Gastroesophageal sphincter (tissue), 3 donors: ENCODE results near the gene PNKD.

Experiments used
- POLR2A ChIP-seq, 2 donors: fragments of 450-650 bp; IDR thresholded peaks; one replicate each; pipeline ENCODE4 v1.6.1; 2017; ENCODE audit warnings: antibody characterized with exemption in 2 of 2, mild to moderate bottlenecking in 2 of 2, moderate library complexity in 1 of 2
- POLR2AphosphoS5 ChIP-seq: sonication (generic); formaldehyde crosslinking; IDR thresholded peaks from one replicate; pipeline ENCODE4 v1.6.1; 2017; ENCODE audit warnings: antibody characterized with exemption
- TF ChIP-seq, protein P1 (sequence below), 4 experiments: fragments of 200-600 bp in 2 of 4; fragments of 450-650 bp in 2 of 4; sonication (generic) in 1 of 4; IDR thresholded peaks; one replicate each; pipeline ENCODE4 v1.5.1; 2017 to 2019; ENCODE audit warnings: antibody characterized with exemption in 4 of 4, mild to moderate bottlenecking in 2 of 4, moderate library complexity in 2 of 4

DNA sequence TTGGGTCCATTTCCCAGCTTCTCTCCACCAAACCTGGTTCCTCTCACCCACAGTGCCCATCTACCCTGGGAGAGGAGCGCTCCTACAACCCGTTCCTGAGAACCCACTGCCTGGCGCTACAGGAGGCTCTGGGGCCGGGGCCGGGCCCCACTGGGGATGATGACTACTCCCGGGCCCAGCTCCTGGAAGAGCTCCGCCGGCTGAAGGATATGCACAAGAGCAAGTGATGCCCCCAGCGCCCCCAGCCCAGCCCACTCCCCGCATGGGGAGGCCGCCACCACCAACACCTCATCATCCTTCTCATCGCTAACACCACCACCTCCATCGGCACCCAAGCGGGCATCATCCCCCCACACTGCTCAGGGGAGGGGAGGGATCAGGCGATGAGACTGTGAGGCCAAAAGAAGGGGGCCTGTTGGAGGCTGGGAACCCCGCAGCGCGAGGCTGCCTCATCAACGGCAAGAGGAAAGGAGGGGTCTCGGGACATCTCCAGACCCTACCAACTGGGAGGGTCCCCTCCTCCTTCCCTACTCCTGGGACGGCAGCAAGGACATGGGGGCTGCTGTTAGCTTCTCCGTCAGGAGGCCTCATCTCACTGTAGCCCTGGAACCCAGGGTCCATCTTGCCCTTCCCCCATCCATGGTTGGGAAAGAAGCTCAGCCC lies 74.6 kb downstream of the PNKD start:
- TF ChIP-seq, protein P1, sequence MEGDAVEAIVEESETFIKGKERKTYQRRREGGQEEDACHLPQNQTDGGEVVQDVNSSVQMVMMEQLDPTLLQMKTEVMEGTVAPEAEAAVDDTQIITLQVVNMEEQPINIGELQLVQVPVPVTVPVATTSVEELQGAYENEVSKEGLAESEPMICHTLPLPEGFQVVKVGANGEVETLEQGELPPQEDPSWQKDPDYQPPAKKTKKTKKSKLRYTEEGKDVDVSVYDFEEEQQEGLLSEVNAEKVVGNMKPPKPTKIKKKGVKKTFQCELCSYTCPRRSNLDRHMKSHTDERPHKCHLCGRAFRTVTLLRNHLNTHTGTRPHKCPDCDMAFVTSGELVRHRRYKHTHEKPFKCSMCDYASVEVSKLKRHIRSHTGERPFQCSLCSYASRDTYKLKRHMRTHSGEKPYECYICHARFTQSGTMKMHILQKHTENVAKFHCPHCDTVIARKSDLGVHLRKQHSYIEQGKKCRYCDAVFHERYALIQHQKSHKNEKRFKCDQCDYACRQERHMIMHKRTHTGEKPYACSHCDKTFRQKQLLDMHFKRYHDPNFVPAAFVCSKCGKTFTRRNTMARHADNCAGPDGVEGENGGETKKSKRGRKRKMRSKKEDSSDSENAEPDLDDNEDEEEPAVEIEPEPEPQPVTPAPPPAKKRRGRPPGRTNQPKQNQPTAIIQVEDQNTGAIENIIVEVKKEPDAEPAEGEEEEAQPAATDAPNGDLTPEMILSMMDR (IDR thresholded peaks at IDR 0.05) = no peak
- no peak for TF ChIP-seq POLR2AphosphoS5
- TF ChIP-seq POLR2A (IDR thresholded peaks at IDR 0.05) = no peak
